Mammary epithelial cell (primary cell): Measurements from ENCODE around the gene DACH1.

Experiments used
- CTCF ChIP-seq, 2 donors: IDR thresholded peaks in 1 of 2; conservative IDR thresholded peaks in 1 of 2; 2 replicates each; pipeline ENCODE4 v1.5.1; 2011 to 2012; ENCODE audit warnings: inconsistent platforms in 2 of 2, low read length in 2 of 2, mild to moderate bottlenecking in 2 of 2, control low read depth in 1 of 2, low read depth in 1 of 2; ENCODE audit not compliant: insufficient read depth in 1 of 2; ENCODE audit errors: extremely low read depth in 1 of 2
- EZH2 ChIP-seq: IDR thresholded peaks from 2 replicates; pipeline ENCODE4 v1.6.1; 2012; ENCODE audit warnings: low read length, inconsistent platforms, borderline replicate concordance

- no peak for TF ChIP-seq CTCF (conservative IDR thresholded peaks at IDR 0.05 in 1 of 2, IDR thresholded peaks at IDR 0.05 in 1 of 2; ENCODE audit: extremely low read depth in 1 of 2, insufficient read depth in 1 of 2, low read depth in 1 of 2, low read length in 2 of 2)
- no peak for TF ChIP-seq EZH2
Measured at GRCh38 chr13:71663431-71663830, 203.6 kb downstream of the DACH1 start.
